GM19193 (cell line): Measurements from ENCODE around the gene LRRC4C.

Source experiments
- POLR2A ChIP-seq: IDR thresholded peaks from 4 replicates; pipeline ENCODE4 v1.6.1; 2011; ENCODE audit not compliant: insufficient read depth, insufficient read length; ENCODE audit errors: extremely low read depth

LRRC4C gene

GRCh38 chr11:41459465-41460401 lies at the start of gene LRRC4C:
LRRC4C (minus strand) TSS chr11:41459652.
- no peak for TF ChIP-seq POLR2A

DNA sequence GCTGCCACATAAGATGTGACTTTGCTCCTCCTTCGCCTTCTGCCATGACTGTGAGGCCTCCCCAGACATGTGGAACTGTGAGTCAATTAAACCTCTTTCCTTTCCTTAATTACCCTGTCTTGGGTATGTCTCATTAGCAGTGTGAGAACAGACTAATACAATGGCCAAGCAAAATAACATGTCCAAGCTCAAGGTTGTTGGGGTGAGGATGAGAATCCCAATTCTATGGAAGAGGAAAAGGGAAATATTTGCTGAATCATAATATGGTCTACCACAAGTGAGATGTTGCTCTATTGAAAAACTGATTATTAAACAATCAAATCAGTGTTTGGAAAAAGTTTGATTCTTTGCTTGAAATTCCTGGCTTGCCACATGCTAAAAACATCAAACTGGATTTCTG lies 48.7 kb upstream of the LRRC4C start:
- no peak for TF ChIP-seq POLR2A

- no peak for TF ChIP-seq POLR2A
These were observed 40.0 kb upstream of the LRRC4C start for GRCh38 chr11:41499429-41499828.

GRCh38 chr11:41498726-41499125 lies 39.3 kb upstream of the LRRC4C start:
- no peak for TF ChIP-seq POLR2A

- no peak for TF ChIP-seq POLR2A
These were observed 38.5 kb upstream of the LRRC4C start for GRCh38 chr11:41497974-41498373.

GRCh38 chr11:41494716-41495115 lies 35.3 kb upstream of the LRRC4C start:
- TF ChIP-seq POLR2A, result no peak

GRCh38 chr11:41486424-41486823 lies 27.0 kb upstream of the LRRC4C start:
- TF ChIP-seq POLR2A, result no peak

GRCh38 chr11:41483956-41484355 lies 24.5 kb upstream of the LRRC4C start:
- no peak for TF ChIP-seq POLR2A

DNA sequence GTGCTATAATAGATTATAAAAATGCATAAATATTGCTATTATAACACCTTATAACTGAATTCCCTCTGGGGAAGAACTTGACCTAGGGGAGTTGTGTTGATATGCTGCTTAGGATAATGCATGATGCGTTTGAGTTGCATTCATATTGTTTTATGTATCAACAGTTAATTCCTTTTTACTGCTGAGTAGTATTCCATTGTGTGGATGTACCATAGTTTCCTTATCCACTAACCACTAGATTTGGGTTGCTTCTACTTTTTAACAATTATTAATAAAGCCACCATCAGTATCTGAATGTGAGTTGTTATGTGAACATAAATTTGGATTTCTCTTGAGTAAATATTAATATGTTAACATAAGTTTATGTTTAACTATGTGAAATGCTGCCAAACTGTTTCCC lies 19.7 kb upstream of the LRRC4C start:
- TF ChIP-seq POLR2A, result no peak

DNA sequence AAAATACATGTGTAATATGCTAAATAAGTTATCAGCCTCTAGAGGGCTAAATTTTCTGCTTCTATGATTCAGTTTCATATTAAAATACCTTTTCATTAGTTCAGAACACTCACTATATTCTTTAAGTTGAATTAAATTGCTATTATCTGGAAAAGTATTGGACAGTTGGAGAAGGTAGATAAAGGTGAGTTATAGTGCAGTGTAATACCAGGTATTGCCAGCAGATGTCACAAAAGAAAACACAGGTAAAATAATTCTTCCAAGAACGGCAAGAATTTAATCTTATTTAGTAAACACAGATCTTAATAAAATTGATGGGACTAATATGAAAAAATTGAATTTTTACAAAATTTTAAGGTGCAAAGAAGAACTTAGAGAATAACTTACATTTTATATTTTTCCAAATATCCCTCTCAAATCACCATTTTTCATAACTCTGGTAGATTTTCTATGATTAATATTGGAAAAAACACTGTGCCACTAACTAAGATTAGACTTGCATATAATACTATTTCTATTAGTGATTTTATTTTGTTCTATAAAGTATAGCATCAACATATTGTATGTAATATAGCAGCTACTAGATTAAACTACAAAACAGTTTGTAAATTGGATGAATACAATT lies 1.7 kb upstream of the LRRC4C start:
- no peak for TF ChIP-seq POLR2A

- TF ChIP-seq POLR2A, result no peak
These were observed 811 bp downstream of the LRRC4C start for GRCh38 chr11:41458641-41459040.

GRCh38 chr11:41458154-41458553 lies 1.3 kb downstream of the LRRC4C start:
- no peak for TF ChIP-seq POLR2A

DNA sequence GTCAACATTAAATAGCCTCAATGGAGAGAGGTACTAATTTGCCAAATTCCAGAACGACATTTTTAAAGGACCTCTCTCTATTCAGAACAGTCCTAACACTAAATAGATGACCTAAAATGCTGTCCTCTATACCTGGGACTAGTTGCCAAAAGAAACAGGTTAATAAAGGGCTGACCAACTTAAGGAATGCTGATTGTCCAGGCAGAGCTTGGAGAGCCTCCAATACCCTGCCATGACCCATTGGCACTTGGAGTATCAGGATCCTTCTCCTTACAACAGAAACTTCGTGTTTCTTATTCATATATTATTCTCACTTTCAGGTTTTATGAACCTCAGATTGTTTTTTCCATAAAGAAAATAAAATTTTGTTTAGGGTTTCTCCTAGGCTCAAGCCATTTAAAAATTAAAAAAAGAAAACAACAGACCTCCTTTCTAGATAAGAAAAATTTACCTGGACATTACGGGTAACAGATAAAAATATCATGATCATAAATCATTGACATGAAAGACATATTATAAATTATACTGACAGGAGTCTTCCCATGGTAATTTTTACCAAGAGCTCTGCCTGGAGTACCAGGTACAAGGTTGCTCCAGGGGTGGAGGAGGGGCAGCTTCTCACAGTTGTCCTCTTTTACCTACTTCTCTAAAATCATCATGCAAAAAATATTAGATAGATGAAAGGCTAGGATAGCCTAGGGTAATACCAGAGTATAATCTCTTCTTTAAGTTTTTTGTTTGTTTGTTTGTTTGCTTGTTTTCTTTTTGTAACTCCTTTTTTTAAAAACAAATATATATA lies 2.0 kb downstream of the LRRC4C start:
- TF ChIP-seq POLR2A, result no peak

DNA sequence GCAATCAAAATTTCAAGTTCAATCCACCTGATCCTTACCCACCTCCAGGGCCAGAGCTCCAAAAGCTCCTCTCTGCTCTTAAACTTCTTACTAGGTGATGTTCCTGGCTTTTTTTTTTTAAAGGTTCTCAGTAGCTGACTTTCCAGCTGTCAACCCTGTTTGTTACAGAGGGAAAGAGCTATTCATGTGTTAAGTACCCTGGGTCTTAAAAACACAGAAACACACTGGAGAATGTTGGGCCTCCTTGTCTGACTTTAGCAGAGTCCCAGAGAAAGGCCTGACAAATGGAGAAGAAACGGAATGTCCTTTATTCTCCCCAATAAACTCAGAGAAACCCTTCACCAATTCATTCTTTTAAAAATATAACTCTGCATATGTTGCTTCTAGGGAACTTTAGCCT lies 3.2 kb downstream of the LRRC4C start:
- no peak for TF ChIP-seq POLR2A

GRCh38 chr11:41451011-41451410 lies 8.4 kb downstream of the LRRC4C start:
- TF ChIP-seq POLR2A, result no peak
